ENCODE results near the gene MYO15B.
A peak's percentile ranks its signal among the peaks of the same experiment; 100 is the strongest.

MYO15B gene

DNA sequence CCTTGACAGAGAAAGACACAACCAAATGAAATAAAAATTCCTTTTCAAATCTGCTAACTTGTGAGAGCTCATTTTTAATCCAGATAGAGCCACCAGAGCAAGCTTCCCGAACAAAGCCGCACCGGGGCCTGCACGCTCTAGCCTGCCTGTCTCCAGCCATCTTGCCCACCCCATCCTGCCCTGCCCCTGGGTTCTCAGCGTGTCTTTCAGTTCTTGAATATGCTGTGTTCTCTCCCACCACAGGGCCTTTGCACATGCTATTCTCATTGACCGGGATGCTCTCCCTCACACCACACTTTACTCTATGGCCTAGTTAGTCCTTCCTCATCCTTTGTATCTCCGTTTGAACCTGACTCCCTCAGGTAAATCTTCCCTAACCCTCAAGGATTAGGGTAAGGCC, 60.3 kb downstream of the MYO15B start:
- no peak for DNase-seq (ENCODE audit: low read depth)
- TF ChIP-seq, protein P1, sequence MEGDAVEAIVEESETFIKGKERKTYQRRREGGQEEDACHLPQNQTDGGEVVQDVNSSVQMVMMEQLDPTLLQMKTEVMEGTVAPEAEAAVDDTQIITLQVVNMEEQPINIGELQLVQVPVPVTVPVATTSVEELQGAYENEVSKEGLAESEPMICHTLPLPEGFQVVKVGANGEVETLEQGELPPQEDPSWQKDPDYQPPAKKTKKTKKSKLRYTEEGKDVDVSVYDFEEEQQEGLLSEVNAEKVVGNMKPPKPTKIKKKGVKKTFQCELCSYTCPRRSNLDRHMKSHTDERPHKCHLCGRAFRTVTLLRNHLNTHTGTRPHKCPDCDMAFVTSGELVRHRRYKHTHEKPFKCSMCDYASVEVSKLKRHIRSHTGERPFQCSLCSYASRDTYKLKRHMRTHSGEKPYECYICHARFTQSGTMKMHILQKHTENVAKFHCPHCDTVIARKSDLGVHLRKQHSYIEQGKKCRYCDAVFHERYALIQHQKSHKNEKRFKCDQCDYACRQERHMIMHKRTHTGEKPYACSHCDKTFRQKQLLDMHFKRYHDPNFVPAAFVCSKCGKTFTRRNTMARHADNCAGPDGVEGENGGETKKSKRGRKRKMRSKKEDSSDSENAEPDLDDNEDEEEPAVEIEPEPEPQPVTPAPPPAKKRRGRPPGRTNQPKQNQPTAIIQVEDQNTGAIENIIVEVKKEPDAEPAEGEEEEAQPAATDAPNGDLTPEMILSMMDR (IDR thresholded peaks at IDR 0.05; ENCODE audit: insufficient read depth, low read depth, low read length, missing control alignments), result no peak
- no peak overlapping the region for H3K4me3 ChIP-seq (ENCODE audit: low read depth, low read length)

DNA sequence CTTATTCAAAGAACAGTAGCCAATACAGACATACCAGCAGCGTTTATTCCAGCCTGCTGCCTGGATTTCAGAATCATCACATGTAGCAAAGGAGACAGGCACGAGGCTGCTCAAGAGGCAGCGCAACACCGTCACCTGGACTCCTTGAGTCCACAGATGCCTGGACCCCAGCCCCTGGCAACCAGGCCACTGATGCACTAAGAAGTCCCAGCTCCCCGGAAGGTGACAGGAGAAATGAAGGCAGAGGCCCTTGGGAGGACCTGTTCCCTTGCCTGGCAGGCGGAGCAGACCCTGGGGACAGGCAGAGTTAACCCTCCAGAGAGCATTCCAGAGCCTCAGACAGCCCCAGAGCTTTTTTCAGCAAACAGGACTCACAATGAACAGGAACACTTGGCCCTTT, 62.1 kb downstream of the MYO15B start:
- TF ChIP-seq, protein P1 (IDR thresholded peaks at IDR 0.05; ENCODE audit: insufficient read depth, low read depth, low read length, missing control alignments), result no peak

DNA sequence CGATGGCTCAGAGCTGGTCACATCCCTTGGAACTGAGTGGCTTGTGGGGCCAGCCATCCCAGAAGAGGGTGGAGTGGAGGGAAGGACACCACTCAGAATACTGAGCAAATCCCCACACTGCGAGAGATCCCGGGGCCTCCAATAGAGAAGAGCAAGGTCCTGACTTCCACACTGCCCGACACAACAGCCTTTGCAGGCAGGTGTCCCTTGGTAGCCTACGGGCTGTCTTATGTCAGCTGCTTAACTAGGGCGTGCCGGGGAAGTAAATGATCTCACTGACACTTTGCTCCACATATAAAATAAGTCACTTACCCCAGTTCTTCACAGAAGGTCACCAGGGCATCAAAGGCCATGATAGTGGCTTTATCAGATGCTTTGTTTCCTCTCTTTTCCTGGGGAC, 63.3 kb downstream of the MYO15B start:
- no peak for DNase-seq (ENCODE audit: low read depth)
- TF ChIP-seq, protein P1 (IDR thresholded peaks at IDR 0.05; ENCODE audit: insufficient read depth, low read depth, low read length, missing control alignments), result no peak
- no peak overlapping the region for H3K4me3 ChIP-seq (ENCODE audit: low read depth, low read length)

More for the DNA sequence above, 62.1 kb downstream of the MYO15B start:
- no peak overlapping the region for H3K4me3 ChIP-seq (ENCODE audit: low read depth, low read length)
- DNase-seq (ENCODE audit: low read depth), result no peak

DNA sequence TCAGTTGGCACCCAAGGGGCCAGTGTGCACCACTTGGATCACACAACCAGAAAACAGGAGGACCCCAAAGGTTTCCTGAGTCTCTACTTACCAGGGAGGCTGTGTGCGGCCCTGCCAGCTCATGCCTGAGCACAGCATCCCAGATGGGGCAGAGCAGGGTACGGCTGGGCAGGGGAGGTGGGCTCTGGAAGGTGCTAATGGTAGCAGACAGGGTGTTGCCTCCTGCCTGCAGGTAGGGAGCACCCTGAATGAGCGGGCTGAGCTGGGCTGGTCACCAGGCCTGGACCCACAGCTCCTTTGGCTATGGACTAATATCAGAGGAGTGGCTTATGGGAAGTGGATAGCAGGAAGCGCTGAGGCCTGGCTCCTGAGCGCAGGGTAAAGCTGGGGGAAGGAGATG, 64.7 kb downstream of the MYO15B start:
- TF ChIP-seq, protein P1 (IDR thresholded peaks at IDR 0.05; ENCODE audit: insufficient read depth, low read depth, low read length, missing control alignments), result no peak
- H3K4me3 ChIP-seq (ENCODE audit: low read depth, low read length), result no peak overlapping the region
- no peak for DNase-seq (ENCODE audit: low read depth)

DNA sequence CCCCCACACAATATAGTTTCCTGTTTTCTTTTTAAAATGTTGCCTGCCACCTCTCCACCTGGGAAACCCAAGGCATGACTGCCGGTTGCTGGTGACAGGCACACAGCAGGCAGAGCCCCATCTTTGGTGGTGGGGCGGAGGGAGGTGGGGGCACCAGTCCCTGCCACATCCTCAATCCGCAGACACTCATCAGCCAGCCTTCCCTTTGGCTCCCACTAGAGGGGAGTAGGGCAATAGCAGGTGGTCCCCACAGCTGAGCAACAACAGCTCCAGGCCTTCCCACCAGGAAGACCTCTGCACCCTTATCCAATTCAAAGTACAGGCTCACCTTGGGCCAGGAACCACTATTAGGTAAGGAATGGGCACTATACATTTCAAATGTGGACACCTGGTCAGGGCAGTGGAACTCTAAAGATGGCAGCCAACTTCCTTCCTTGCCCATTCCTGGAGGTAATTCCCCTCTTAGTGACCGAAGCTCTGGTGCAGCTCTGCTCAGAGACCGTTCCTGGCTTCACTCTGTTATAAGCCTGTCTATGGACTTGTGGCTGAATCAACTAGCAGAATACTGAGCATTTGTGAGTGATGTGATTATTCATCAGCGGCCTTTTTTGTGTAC, 65.4 kb downstream of the MYO15B start:
- no peak overlapping the region for H3K4me3 ChIP-seq (ENCODE audit: low read depth, low read length)
- TF ChIP-seq, protein P1 (IDR thresholded peaks at IDR 0.05; ENCODE audit: insufficient read depth, low read depth, low read length, missing control alignments), result peak; percentile 70
- DNase-seq (ENCODE audit: low read depth), result peak; percentile 29

DNA sequence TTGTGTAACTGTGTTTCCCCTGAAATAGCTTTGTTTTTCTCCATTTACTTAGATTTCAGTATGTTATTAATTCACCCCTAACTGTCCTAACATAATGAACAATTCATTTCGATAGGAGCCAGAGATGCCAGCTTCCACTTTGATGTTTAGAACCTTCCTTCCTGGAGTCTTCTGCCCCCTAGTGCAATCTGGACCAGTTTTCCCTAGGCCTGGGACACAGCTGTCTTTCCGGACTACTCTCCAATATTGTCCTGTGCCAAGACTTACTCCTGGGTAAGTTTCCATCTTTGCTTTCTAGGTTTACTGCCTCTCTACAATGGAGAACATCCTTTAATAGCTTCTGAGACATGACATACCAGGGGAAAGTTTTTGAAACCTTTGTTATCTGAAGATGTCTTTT, 66.6 kb downstream of the MYO15B start:
- TF ChIP-seq, protein P1 (IDR thresholded peaks at IDR 0.05; ENCODE audit: insufficient read depth, low read depth, low read length, missing control alignments), result no peak
- H3K4me3 ChIP-seq (ENCODE audit: low read depth, low read length), result no peak overlapping the region
- no peak for DNase-seq (ENCODE audit: low read depth)

DNA sequence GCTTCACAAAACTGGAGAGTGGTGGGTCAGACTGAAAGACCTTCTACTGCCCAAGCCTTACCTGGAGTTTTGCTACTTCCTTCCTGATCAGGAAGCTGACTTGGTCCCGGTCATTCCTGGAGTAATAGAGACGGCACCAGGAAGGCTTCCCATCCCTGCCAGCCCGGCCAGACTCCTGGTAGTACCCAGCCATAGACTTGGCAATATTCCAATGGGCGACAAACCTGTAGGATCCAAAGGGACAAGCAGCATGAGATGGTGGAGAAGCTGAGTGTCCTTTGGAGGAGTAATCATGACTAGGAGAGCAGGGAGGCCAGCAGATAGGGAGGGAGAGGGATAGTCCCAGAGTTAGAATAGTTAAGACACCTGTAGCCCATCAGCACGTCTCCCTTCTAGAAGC, 70.6 kb downstream of the MYO15B start:
- no peak for DNase-seq (ENCODE audit: low read depth)
- TF ChIP-seq, protein P1 (IDR thresholded peaks at IDR 0.05; ENCODE audit: insufficient read depth, low read depth, low read length, missing control alignments), result no peak
- H3K4me3 ChIP-seq (ENCODE audit: low read depth, low read length), result no peak overlapping the region
